Upper lobe of right lung (tissue), 1 donor: ENCODE data around the gene KLHL35. TPM values are rescaled to one million over a fixed set of nuclear protein-coding genes. Genes with fewer than 3 reads are reported as not detected.

Experiments
- ATAC-seq: fragments of 200-7000 bp; cut with Tn5 transposase; one replicate; pipeline ENCODE4 v1.9.1; 2020; ENCODE audit warnings: mild to moderate bottlenecking, moderate library complexity
- DNase-seq: peaks from one replicate; pipeline ENCODE4 v3.0.0-alpha.2; 2020
- H3K27ac ChIP-seq: fragments of 200-600 bp; one replicate; pipeline ENCODE4 v1.8.0; 2022
- H3K27me3 ChIP-seq: fragments of 200-600 bp; one replicate; pipeline ENCODE4 v1.8.0; 2022; ENCODE audit warnings: mild to moderate bottlenecking
- H3K36me3 ChIP-seq: fragments of 200-600 bp; one replicate; pipeline ENCODE4 v1.8.0; 2022
- H3K4me1 ChIP-seq: fragments of 200-600 bp; one replicate; pipeline ENCODE4 v1.8.0; 2022
- H3K4me3 ChIP-seq: fragments of 200-600 bp; one replicate; pipeline ENCODE4 v1.8.0; 2022; ENCODE audit warnings: mild to moderate bottlenecking
- H3K9me3 ChIP-seq: fragments of 200-600 bp; one replicate; pipeline ENCODE4 v1.8.0; 2022
- CTCF ChIP-seq: fragments of 200-600 bp; IDR thresholded peaks from one replicate; pipeline ENCODE4 v1.8.0; 2022; ENCODE audit warnings: antibody characterized with exemption
- intact Hi-C: fragments of 100-400 bp; cut with DNase I; formaldehyde crosslinking; loops from one replicate; pipeline ENCODE4 v1.11.0; 2022
- total RNA-seq: library from RNA; stranded (reverse); fragmentation: NEBNext Ultra II Directional; extraction: Animal tissue kit (Norgen Biotek cat#: 25700); gene quantifications from one replicate; pipeline ENCODE4 v1.2.1, GENCODE V29; 2021
- donor health status: DM: no; HTN: yes; CAD: no; lungs with severe emphysema.

Gene KLHL35
- total RNA-seq, 1 donor from 2014 or later, result 3.4 TPM

DNA sequence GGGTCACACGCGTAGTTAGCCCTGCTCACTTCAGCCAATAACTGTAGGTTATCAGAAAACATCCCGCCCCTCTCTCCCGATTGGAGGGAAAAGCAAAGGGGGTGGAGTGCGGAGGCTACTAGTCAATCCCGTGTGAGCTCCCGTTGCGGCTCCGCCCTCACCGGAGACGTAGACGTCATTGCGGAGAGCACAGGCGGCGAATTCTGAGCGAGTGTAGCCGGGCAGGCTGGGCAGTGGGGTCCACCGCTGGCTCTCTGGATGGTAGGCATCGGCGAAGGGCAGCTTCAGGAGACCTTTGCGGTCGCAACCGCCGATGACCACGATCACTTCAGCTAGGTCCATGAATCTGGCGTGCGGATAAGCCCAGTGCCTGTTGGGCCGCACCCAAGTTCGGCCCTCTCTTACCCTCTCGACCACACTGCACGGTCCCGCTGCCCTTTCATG is 4.7 kb downstream of the KLHL35 start:
- peak; percentile 95 for DNase-seq
- peaks cover 12% of the 10 kb centered on the region for H3K4me1 ChIP-seq
- peak overlapping the region; percentile 63 for H3K27ac ChIP-seq
- no peak for TF ChIP-seq CTCF
- H3K4me3 ChIP-seq, result peak overlapping the region; percentile 53
- intact Hi-C loops, result no loop called here
- no peaks in the 10 kb centered on the region for H3K36me3 ChIP-seq
- ATAC-seq, result peak; percentile 92
- peaks cover 13% of the 10 kb centered on the region for H3K27me3 ChIP-seq
- H3K9me3 ChIP-seq, result no peaks in the 10 kb centered on the region

DNA sequence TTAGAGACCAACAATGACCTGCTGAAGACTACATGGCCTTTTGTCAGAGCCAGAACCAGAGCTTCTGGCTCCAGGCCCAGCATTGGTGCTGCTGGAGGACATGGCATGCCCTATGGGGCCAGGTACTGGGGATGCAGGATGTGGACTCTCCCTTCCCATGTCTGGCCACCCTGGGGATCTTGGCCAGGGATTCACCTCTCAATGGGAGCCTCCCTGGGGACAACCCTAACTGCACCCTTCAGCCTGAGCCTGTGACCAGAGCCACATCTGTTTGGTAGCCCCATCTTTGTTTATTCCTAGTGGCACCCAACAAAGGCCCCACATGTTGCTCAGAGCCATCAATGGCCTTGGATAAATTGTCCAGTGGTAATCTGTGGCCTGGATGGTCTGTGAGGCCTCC is 5.8 kb downstream of the KLHL35 start:
- Histone ChIP-seq H3K4me1 (peaks cover 18% of the 10 kb centered on the region), H3K27ac (no peak overlapping the region), H3K9me3 (no peaks in the 10 kb centered on the region), H3K36me3 (peaks cover 4% of the 10 kb centered on the region), H3K4me3 (no peak overlapping the region), H3K27me3 (peaks cover 13% of the 10 kb centered on the region)
- TF ChIP-seq CTCF, result no peak
- ATAC-seq (no peak), DNase-seq (no peak)
- intact Hi-C loops, result no loop called here

DNA sequence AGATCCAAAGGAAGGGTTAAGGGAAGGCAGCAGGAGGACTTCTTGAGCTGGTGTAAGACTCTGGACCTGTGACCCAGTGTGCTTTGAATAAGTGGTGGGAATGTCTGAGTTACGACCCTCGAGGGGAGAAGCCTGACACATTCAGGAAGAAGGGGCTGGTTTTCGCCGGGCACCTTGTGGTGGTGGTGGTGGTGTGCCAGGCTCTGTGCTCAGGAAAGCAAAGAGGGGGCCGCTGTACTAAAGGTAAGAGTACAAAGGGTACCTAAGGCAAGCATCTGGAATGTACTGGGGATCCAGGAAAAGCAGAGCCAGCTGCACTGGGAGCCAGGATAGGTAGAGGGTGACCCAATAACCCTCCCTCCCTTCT is 6.3 kb downstream of the KLHL35 start:
- peaks cover 4% of the 10 kb centered on the region for H3K36me3 ChIP-seq
- peaks cover 13% of the 10 kb centered on the region for H3K27me3 ChIP-seq
- intact Hi-C loops, result no loop called here
- ATAC-seq, result no peak
- no peaks in the 10 kb centered on the region for H3K9me3 ChIP-seq
- DNase-seq, result no peak
- H3K27ac ChIP-seq, result no peak overlapping the region
- peaks cover 18% of the 10 kb centered on the region for H3K4me1 ChIP-seq
- no peak overlapping the region for H3K4me3 ChIP-seq
- TF ChIP-seq CTCF, result no peak

DNA sequence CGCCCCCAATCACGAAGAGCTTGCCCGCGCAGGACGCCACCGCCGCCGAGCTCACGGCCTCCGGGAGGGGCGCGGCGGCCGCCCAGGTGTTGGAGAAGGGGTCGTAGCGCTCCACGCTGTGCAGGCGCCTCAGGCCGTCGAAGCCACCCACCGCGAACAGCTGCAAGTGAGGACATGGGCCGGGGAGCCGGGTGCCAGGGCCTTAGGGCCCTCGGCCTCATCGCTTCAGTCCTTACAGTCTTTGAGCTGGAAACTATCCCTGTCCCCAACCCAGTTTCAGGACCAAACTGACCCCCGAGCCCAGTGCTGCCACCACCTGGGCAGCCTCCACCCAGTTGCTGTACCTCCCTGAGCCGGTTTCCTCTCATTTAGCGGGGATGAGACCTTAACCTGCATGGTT is 7.6 kb downstream of the KLHL35 start:
- Histone ChIP-seq H3K36me3 (peaks cover 4% of the 10 kb centered on the region), H3K9me3 (no peaks in the 10 kb centered on the region), H3K27ac (no peak overlapping the region), H3K4me1 (peaks cover 12% of the 10 kb centered on the region), H3K4me3 (no peak overlapping the region), H3K27me3 (peaks cover 4% of the 10 kb centered on the region)
- TF ChIP-seq CTCF, result no peak
- no peak for ATAC-seq
- no peak for DNase-seq
- intact Hi-C loops, result no loop called here

DNA sequence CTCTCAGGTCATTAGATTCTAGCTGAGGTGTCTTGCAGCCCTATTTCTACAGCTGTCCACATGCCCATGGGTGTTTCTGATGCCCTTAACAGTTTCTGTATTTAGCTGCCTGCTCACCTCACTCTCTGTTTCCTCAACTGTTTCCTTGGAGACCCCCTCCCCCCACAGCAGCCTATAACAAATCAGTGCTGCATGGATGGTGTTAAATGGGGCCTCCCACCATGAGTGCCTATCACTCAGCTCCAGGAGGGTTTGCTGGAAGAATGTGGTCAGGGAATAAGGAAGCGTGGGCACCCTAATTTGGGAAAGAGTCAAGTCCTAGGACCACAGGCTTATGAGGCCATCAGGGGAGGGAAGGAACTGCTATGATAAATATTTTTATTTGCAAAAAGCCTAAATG is 8.6 kb downstream of the KLHL35 start:
- no peaks in the 10 kb centered on the region for H3K9me3 ChIP-seq
- H3K27me3 ChIP-seq, result peaks cover 4% of the 10 kb centered on the region
- H3K27ac ChIP-seq, result no peak overlapping the region
- no peak for ATAC-seq
- no peak for DNase-seq
- no peak overlapping the region for H3K4me3 ChIP-seq
- TF ChIP-seq CTCF, result no peak
- peaks cover 15% of the 10 kb centered on the region for H3K4me1 ChIP-seq
- peaks cover 4% of the 10 kb centered on the region for H3K36me3 ChIP-seq
- intact Hi-C loops, result no loop called here

DNA sequence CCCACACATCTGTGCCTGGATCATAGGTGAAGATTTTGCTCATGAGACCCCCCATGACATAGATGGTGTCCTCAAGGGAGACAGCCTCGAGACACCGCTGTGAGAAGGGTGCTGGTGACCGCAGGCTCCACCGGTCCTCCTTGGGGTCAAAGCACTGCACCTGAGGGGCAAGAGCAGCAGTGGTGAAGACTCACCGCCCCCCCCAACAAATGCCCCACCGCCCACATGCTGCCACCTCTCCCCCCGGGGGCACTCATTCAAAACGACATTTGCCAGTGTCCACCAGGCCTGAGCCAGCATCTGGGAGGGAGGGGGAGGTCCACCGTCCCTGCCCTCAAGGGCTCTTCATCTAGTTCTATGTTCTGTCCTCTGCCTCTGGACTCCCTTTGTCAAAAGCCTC is 9.3 kb downstream of the KLHL35 start:
- DNase-seq (no peak), ATAC-seq (no peak)
- H3K9me3 ChIP-seq, result no peaks in the 10 kb centered on the region
- no peak for TF ChIP-seq CTCF
- H3K36me3 ChIP-seq, result peaks cover 4% of the 10 kb centered on the region
- intact Hi-C loops, result no loop called here
- peaks cover 22% of the 10 kb centered on the region for H3K4me1 ChIP-seq
- H3K4me3 ChIP-seq, result no peak overlapping the region
- H3K27me3 ChIP-seq, result no peaks in the 10 kb centered on the region
- peak overlapping the region; percentile 45 for H3K27ac ChIP-seq
